Hematopoietic multipotent progenitor cell (in vitro differentiated cells): Measurements from ENCODE around the gene PRAF2. TPM values are rescaled to one million over a fixed set of nuclear protein-coding genes. Genes with fewer than 3 reads are reported as not detected.

Experiments
- DNase-seq, 3 donors: peaks; one replicate each; pipeline ENCODE4 v3.0.0-alpha.2; 2011 to 2015; ENCODE audit warnings: low read depth in 2 of 3, low spot score in 2 of 3
- small RNA-seq: library from RNA; depleted of rRNA; stranded (forward); fragments of <200 nt; gene quantifications from one replicate; pipeline ENCODE3, GENCODE V24; 2012
- total RNA-seq: library from RNA; depleted of rRNA; stranded (reverse); fragments of >200 nt; gene quantifications from one replicate; pipeline ENCODE4 v1.2.3, GENCODE V29; 2012

Gene PRAF2
- total RNA-seq, 1 donor: 14.0 TPM

- peak; percentile 80 to 99 (median 97) for DNase-seq
These were observed 30.4 kb downstream of the PRAF2 start, which contains the start of gene TFE3 for GRCh38 chrX:49043220-49043986. Gene TFE3 (minus strand): TSS chrX:49043357. CDS start chrX:49043226, 131 bp downstream.

- no peak for DNase-seq
These were observed 31.1 kb downstream of the PRAF2 start for GRCh38 chrX:49042581-49043219.

- no peak for DNase-seq
These were observed 31.8 kb downstream of the PRAF2 start for GRCh38 chrX:49041744-49042580.

- DNase-seq: no peak
These were observed 33.3 kb downstream of the PRAF2 start for GRCh38 chrX:49040376-49040955.

GRCh38 chrX:49039598-49040375 is 34.0 kb downstream of the PRAF2 start:
- DNase-seq: peak in 2 of 3 donors; percentile 91 to 96

GRCh38 chrX:49037883-49038475 is 35.8 kb downstream of the PRAF2 start:
- no peak for DNase-seq

- no peak for DNase-seq
These were observed 43.5 kb downstream of the PRAF2 start for GRCh38 chrX:49030283-49030682.

- DNase-seq: no peak
These were observed 43.9 kb downstream of the PRAF2 start for GRCh38 chrX:49029876-49030275.

Small RNAs within 50 kb of the gene (small RNA-seq; reads per million reads assigned to genes)
- not detected for gene RNU4-52P

Other genes starting within 250 kb of the PRAF2 start
- gene ERAS, start 247.5 kb downstream of the PRAF2 start, total RNA-seq: 0.27 TPM
- 1.1 TPM for gene PCSK1N, start 238.4 kb downstream of the PRAF2 start, total RNA-seq
- 37.2 TPM for gene TIMM17B, start 176.2 kb downstream of the PRAF2 start, total RNA-seq
- 89.9 TPM for gene PQBP1, start 176.1 kb downstream of the PRAF2 start, total RNA-seq
- 14.3 TPM for gene SLC35A2, start 162.4 kb downstream of the PRAF2 start, total RNA-seq
- gene PIM2, start 155.0 kb downstream of the PRAF2 start, total RNA-seq: 142 TPM
- gene OTUD5, start 116.4 kb downstream of the PRAF2 start, total RNA-seq: 55.5 TPM
- gene KCND1, start 102.2 kb downstream of the PRAF2 start, total RNA-seq: 3.0 TPM
- gene GRIPAP1, start 71.7 kb downstream of the PRAF2 start, total RNA-seq: 24.2 TPM
- gene TFE3, start 30.6 kb downstream of the PRAF2 start, total RNA-seq: 63.0 TPM
- gene CCDC120, start 15.0 kb downstream of the PRAF2 start, total RNA-seq: 3.5 TPM
- gene WDR45, start 5.9 kb upstream of the PRAF2 start, total RNA-seq: 75.7 TPM
- 15.6 TPM for gene GPKOW, start 49.7 kb upstream of the PRAF2 start, total RNA-seq
- gene MAGIX, start 88.8 kb upstream of the PRAF2 start, total RNA-seq: 3.5 TPM
- 45.5 TPM for gene PLP2, start 97.9 kb upstream of the PRAF2 start, total RNA-seq
- 19.9 TPM for gene PRICKLE3, start 112.4 kb upstream of the PRAF2 start, total RNA-seq
- gene SYP, start 126.2 kb upstream of the PRAF2 start, total RNA-seq: 2.4 TPM
- 1.3 TPM for gene CACNA1F, start 159.3 kb upstream of the PRAF2 start, total RNA-seq
- gene CCDC22, start 161.5 kb upstream of the PRAF2 start, total RNA-seq: 17.8 TPM
- under 0.01 TPM for gene FOXP3, start 190.7 kb upstream of the PRAF2 start, total RNA-seq
- gene PPP1R3F, start 195.8 kb upstream of the PRAF2 start, total RNA-seq: 5.9 TPM
- gene GAGE10, start 229.6 kb upstream of the PRAF2 start, total RNA-seq: not detected
- not detected for gene GAGE12J, start 248.0 kb upstream of the PRAF2 start, total RNA-seq